ENCODE measurements around the gene EFHD2.

Gene EFHD2

DNA sequence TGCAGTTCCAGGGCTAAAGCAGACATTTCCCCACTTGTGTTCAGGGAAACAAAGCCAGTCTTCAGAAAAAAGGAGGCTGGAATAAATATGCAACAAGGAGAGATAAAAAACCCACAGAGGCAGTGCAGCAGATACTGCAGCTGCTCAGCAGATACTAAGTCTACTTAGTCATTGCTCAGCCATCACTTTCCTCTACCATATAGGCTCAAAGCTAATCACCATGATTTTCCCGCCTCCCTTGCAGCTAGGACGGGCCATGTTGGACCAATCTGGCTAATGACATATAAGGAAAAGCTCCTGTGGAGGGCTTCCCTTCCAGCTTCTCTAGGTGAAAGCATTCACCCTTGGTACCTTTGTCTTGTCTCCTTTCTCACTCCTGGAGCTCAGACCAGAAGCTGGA is 10.0 kb upstream of the EFHD2 start:
- no peak overlapping the region for H3K4me3 ChIP-seq (ENCODE audit: control insufficient read depth, low read depth, low read length)
- TF ChIP-seq, protein P1, sequence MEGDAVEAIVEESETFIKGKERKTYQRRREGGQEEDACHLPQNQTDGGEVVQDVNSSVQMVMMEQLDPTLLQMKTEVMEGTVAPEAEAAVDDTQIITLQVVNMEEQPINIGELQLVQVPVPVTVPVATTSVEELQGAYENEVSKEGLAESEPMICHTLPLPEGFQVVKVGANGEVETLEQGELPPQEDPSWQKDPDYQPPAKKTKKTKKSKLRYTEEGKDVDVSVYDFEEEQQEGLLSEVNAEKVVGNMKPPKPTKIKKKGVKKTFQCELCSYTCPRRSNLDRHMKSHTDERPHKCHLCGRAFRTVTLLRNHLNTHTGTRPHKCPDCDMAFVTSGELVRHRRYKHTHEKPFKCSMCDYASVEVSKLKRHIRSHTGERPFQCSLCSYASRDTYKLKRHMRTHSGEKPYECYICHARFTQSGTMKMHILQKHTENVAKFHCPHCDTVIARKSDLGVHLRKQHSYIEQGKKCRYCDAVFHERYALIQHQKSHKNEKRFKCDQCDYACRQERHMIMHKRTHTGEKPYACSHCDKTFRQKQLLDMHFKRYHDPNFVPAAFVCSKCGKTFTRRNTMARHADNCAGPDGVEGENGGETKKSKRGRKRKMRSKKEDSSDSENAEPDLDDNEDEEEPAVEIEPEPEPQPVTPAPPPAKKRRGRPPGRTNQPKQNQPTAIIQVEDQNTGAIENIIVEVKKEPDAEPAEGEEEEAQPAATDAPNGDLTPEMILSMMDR (conservative IDR thresholded peaks at IDR 0.05; ENCODE audit: control insufficient read depth, insufficient read depth, low read depth, low read length), result no peak
- DNase-seq (ENCODE audit: low read depth), result no peak

DNA sequence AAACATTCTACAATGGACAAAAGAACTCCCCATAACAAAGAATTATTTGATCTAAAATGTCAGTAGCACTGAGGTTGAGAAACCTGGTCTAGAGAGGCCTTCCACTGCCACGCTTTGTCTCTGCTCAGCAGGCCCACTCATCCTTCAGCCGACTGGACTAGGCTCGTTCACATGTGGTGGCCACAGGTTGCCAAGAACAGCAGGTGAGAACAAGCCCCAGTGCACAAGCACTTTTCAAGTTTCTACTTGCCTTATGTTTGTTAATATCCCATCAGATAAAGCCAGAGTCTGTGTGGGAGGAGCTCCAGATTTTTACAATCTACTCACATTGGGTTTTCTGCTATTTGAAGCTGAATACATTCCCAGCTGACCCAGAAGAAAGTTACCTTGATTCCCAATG is 9.1 kb upstream of the EFHD2 start:
- H3K4me3 ChIP-seq (ENCODE audit: control insufficient read depth, low read depth, low read length), result no peak overlapping the region
- DNase-seq (ENCODE audit: low read depth), result no peak
- TF ChIP-seq, protein P1 (conservative IDR thresholded peaks at IDR 0.05; ENCODE audit: control insufficient read depth, insufficient read depth, low read depth, low read length), result no peak

DNA sequence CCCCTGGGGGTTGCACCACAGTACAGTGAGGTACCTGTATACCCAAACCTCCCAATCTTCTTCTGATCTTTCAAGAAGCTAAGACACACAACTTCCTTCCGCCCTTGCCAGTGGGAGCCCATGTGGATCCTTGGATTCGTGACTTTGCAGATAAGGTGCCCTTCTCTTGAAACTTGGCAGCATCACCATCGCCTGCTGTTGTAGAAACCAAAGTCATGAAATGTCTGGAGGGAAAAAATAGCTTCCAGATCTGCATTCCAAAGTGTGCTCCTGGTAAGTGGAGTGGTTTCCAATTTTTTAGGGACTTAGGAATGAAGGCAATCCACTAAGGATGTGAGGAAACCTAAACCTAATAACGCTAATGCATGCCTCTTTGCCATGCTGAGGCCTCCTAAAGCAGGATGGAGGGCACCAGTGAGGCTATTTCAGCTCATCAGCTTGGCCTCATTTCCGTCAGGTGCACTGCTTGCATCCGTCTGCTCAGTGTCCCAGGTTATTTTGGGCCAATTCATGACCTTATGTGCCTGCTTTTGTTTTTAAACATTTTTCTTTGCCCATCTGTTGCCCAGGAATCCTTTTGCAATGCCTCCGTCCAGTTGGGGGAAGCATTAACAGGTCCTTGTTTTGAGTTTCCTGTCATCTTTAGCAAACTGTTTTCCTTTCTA is 8.2 kb upstream of the EFHD2 start:
- TF ChIP-seq, protein P1 (conservative IDR thresholded peaks at IDR 0.05; ENCODE audit: control insufficient read depth, insufficient read depth, low read depth, low read length), result no peak
- H3K4me3 ChIP-seq (ENCODE audit: control insufficient read depth, low read depth, low read length), result no peak overlapping the region
- no peak for DNase-seq (ENCODE audit: low read depth)

DNA sequence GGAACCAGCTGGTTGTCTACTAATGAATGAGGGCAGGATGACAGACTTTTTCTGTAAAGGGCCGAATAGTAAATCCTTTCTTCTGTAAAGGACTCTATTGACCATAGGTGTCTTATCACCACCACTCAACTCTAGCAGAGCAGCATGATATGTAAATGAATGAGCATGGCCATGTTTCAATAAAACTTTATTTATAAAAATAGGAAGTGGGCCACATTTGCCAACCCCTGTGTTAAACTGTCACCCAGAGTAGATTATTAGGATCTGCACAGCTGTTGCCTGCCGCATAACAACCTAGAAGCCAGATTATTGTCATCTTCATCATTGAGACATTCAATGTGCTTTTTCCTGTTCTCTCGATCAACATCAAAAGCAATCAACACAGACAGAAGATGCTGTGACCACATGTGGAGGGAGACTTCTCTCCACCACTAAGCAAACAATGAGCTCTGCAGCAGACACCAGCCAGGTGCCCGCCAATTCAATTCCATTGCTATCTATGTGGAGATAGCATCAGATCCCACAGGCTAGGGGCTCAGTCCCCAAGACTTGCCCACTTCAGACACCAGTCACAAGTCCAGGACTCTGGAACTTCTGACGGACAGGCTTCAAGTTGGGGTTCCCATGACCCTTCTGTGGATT is 6.8 kb upstream of the EFHD2 start:
- no peak overlapping the region for H3K4me3 ChIP-seq (ENCODE audit: control insufficient read depth, low read depth, low read length)
- TF ChIP-seq, protein P1 (conservative IDR thresholded peaks at IDR 0.05; ENCODE audit: control insufficient read depth, insufficient read depth, low read depth, low read length), result no peak
- no peak for DNase-seq (ENCODE audit: low read depth)

DNA sequence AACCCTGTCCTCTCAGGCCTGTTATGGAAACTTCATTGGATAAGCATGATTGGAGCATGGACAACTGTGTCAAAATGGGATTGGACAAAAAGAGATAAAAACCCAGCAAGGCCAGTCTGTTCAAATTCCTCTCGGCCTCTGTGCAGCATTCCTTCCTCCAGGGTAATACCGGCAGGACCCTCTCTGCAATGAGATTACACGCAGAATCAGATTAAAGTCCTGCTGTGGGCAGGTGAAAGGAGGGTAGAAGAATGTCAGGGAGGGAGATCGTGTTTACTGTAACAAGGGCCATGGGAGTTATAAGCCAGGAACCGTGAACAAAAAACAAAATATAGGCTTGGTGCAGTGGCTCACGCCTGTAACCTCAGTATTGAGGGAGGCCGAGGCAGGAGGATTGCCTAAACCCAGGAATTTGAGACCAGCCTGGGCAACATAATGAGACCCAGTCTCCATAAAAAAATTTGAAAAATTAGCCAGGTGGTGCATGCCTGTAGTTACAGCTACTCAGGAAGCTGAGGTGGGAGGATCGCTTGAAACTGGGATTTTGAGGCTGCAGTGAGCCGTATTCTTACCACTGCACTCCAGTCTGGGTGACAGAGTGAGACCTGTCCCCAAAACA is 5.6 kb upstream of the EFHD2 start:
- TF ChIP-seq, protein P1 (conservative IDR thresholded peaks at IDR 0.05; ENCODE audit: control insufficient read depth, insufficient read depth, low read depth, low read length), result no peak
- H3K4me3 ChIP-seq (ENCODE audit: control insufficient read depth, low read depth, low read length), result no peak overlapping the region
- DNase-seq (ENCODE audit: low read depth), result no peak

DNA sequence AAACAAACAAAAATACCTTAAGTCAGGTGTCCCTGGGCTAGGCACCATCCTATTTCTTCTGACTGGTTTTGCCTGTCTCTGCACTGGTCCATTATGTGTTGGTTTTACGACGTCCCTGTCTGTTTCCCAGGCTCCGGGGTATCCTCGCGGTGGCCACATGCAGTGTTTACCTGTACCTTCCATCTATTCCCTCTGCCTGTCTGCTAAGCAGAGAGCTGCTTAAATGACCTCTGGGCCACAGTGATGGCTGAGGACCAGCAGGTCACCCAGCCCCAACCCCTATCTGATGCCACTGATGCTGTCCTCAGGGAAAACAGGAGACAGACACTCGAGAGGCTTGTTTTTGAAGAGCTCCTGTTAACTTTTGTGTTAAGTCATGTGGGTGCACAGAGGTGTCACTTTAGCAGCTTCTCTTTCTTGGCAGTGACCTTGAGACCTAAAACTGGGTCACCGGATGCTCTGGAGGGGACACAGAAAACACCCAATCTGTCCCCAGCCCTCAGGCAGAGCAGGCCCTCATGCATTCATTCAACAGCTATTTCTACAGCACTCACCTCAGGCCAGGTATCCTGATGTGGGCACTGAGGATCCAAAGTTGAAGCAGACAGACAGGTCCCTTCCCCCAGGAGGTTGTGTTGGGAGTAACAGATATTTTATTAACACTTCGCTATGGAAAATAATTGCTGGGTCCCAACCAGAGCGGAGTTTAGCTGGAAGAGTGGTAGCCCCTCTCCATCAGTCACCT is 4.4 kb upstream of the EFHD2 start:
- H3K4me3 ChIP-seq (ENCODE audit: control insufficient read depth, low read depth, low read length), result no peak overlapping the region
- no peak for DNase-seq (ENCODE audit: low read depth)
- TF ChIP-seq, protein P1 (conservative IDR thresholded peaks at IDR 0.05; ENCODE audit: control insufficient read depth, insufficient read depth, low read depth, low read length), result no peak
